CD4-positive, CD25-positive, alpha-beta regulatory T cell (primary cell): ENCODE data around the gene C7orf57. TPM values are rescaled to one million over a fixed set of nuclear protein-coding genes. Genes with fewer than 3 reads are reported as not detected.

Experiments used
- ATAC-seq, 2 donors: fragments of 150-1000 bp; cut with Tn5 transposase; one replicate each; pipeline ENCODE4 v1.10.0; 2021; ENCODE audit warnings: low read depth in 2 of 2, moderate number of reproducible peaks in 2 of 2, moderate library complexity in 1 of 2
- DNase-seq, 3 donors: peaks; one replicate each; pipeline versions ENCODE4 v3.0.0 to v3.0.0-alpha.2; 2012 to 2022; ENCODE audit warnings: mixed read lengths in 1 of 3
- H3K27ac ChIP-seq: one replicate; pipeline ENCODE4 v1.7.0; 2013; ENCODE audit warnings: mild to moderate bottlenecking, low read length; ENCODE audit not compliant: insufficient read depth, poor library complexity, severe bottlenecking
- H3K27me3 ChIP-seq: one replicate; pipeline ENCODE4 v1.7.0; 2013; ENCODE audit warnings: low read length; ENCODE audit not compliant: control insufficient read depth, insufficient read depth
- H3K36me3 ChIP-seq: one replicate; pipeline ENCODE4 v1.7.0; 2013; ENCODE audit warnings: mild to moderate bottlenecking, low read length, moderate library complexity; ENCODE audit not compliant: control insufficient read depth, insufficient read depth
- H3K4me1 ChIP-seq: 2 replicates; pipeline ENCODE4 v1.7.0; 2013; ENCODE audit warnings: mild to moderate bottlenecking, low read length; ENCODE audit not compliant: insufficient read depth, control insufficient read depth, poor library complexity, severe bottlenecking
- H3K4me3 ChIP-seq: one replicate; pipeline ENCODE4 v1.7.0; 2013; ENCODE audit warnings: low read depth, mild to moderate bottlenecking, low read length, moderate library complexity
- H3K9me3 ChIP-seq, 2 experiments: 1 replicate in 1 of 2; 2 replicates in 1 of 2; pipeline ENCODE4 v1.7.0; 2013; ENCODE audit warnings: low read length in 2 of 2, mild to moderate bottlenecking in 1 of 2, moderate library complexity in 1 of 2; ENCODE audit not compliant: control insufficient read depth in 2 of 2
- H3K27ac Mint-ChIP-seq, 3 donors: one replicate each; pipeline ENCODE4 v1.8.0; 2020 to 2022; ENCODE audit warnings: mild to moderate bottlenecking in 3 of 3, mixed read lengths in 3 of 3, moderate library complexity in 2 of 3
- H3K27me3 Mint-ChIP-seq: one replicate; pipeline ENCODE4 v1.8.0; 2022; ENCODE audit warnings: mild to moderate bottlenecking, mixed read lengths
- H3K36me3 Mint-ChIP-seq: one replicate; pipeline ENCODE4 v1.8.0; 2020; ENCODE audit warnings: mixed read lengths
- H3K4me1 Mint-ChIP-seq, 4 donors: one replicate each; pipeline ENCODE4 v1.8.0; 2020 to 2022; ENCODE audit warnings: mixed read lengths in 4 of 4, mild to moderate bottlenecking in 1 of 4
- H3K4me3 Mint-ChIP-seq, 4 donors: one replicate each; pipeline ENCODE4 v1.8.0; 2020 to 2022; ENCODE audit warnings: mild to moderate bottlenecking in 4 of 4, mixed read lengths in 4 of 4, moderate library complexity in 3 of 4
- H3K9me3 Mint-ChIP-seq, 7 donors: one replicate each; pipeline ENCODE4 v1.8.0; 2020 to 2022; ENCODE audit warnings: mixed read lengths in 7 of 7, mild to moderate bottlenecking in 3 of 7, moderate library complexity in 2 of 7
- polyA plus RNA-seq, 4 donors: library from polyadenylated mRNA; unstranded; fragments of 300-500 nt; fragmentation: Illumina TruSeq; gene quantifications; one replicate each; pipeline ENCODE4 v1.2.3, GENCODE V29; 2021
- total RNA-seq: library from RNA; stranded (reverse); gene quantifications from one replicate; pipeline ENCODE4 v1.2.3, GENCODE V29; 2022

Gene C7orf57
- total and polyA plus RNA-seq, 5 donors from 2014 or later: not detected

GRCh38 chr7:48091506-48092433 lies 56.4 kb downstream of the C7orf57 start:
- DNase-seq (no peak), ATAC-seq (no peak)
- H3K4me3 ChIP-seq: peak overlapping the region; percentile 92
- Mint-ChIP-seq H3K4me3 (peak overlapping the region; percentile 91 to 98 (median 94)), H3K36me3 (peaks cover 47% of the 10 kb centered on the region), H3K27ac (peak overlapping the region; percentile 8 to 76 (median 62)), H3K4me1 (peaks cover 31 to 83% (median 60%) of the 10 kb centered on the region in 4 donors), H3K27me3 (no peaks in the 10 kb centered on the region), H3K9me3 (peaks cover 0 to 1% (median 0%) of the 10 kb centered on the region in 7 donors)
- H3K4me1 ChIP-seq: peaks cover 87% of the 10 kb centered on the region
- H3K36me3 ChIP-seq: peaks cover 36% of the 10 kb centered on the region
- H3K27ac ChIP-seq: peak overlapping the region; percentile 49
- no peaks in the 10 kb centered on the region for H3K27me3 ChIP-seq
- no peaks in the 10 kb centered on the region for H3K9me3 ChIP-seq

- no peak for DNase-seq
- H3K9me3 ChIP-seq: no peaks in the 10 kb centered on the region
- Mint-ChIP-seq H3K4me1 (peaks cover 43 to 96% (median 71%) of the 10 kb centered on the region in 4 donors), H3K27me3 (no peaks in the 10 kb centered on the region), H3K27ac (peak overlapping the region; percentile 81 to 91 (median 85)), H3K36me3 (peaks cover 67% of the 10 kb centered on the region), H3K9me3 (peaks cover 0 to 2% (median 0%) of the 10 kb centered on the region in 7 donors), H3K4me3 (peak overlapping the region; percentile 15 to 91 (median 36))
- H3K4me3 ChIP-seq: no peak overlapping the region
- peaks cover 48% of the 10 kb centered on the region for H3K36me3 ChIP-seq
- peak overlapping the region; percentile 41 for H3K27ac ChIP-seq
- no peaks in the 10 kb centered on the region for H3K27me3 ChIP-seq
- peaks cover 89% of the 10 kb centered on the region for H3K4me1 ChIP-seq
- ATAC-seq: no peak
Observed at GRCh38 chr7:48094861-48095293, 59.5 kb downstream of the C7orf57 start.

- ATAC-seq: peak in 1 of 2 donors; percentile 24
- H3K36me3 ChIP-seq: peaks cover 56% of the 10 kb centered on the region
Observed at GRCh38 chr7:48096273-48096672, 60.9 kb downstream of the C7orf57 start.

DNA sequence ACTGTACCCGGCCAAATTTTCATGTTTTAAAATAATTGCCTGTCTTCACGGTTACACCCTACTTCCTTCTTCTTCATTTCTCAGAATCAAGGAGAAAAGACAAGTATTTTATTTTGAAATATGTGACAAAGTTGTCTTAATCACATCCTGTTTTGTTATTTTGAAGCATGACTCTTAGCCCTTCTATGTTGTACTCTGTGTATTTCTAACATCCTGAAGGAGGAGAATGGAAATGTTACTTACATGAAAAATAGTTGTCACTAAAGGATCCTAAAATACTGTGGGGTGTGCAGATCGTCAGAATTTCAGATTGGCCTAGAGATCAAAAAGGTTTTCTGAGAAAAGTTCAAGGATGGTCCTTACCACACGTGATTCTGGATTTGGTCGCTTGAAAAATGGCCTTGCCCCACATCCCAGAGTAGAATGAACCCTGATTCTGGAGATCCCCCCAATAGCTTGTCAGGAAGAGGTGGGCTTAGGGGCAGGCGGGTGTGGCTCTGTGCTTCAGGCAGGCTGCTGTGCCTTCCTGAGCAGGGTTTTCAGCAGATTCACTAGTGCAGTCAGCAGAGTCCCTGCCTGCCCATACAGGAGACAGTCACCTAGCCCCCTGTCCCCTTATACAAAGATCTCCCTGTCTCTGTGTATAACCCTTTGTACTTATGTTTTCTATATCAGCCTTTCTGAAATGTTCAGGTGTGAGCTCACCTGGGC lies 62.3 kb downstream of the C7orf57 start:
- ATAC-seq (peak; percentile 79), DNase-seq (peak in 2 of 3 donors; percentile 22 to 78)
- Histone ChIP-seq H3K36me3 (peaks cover 57% of the 10 kb centered on the region), H3K27ac (peak overlapping the region; percentile 75), H3K9me3 (no peaks in the 10 kb centered on the region), H3K4me3 (peak overlapping the region; percentile 82), H3K27me3 (no peaks in the 10 kb centered on the region), H3K4me1 (peaks cover 83% of the 10 kb centered on the region)
- peaks cover 30 to 93% (median 55%) of the 10 kb centered on the region in 4 donors for H3K4me1 Mint-ChIP-seq
- peaks cover 0 to 2% (median 0%) of the 10 kb centered on the region in 7 donors for H3K9me3 Mint-ChIP-seq
- no peaks in the 10 kb centered on the region for H3K27me3 Mint-ChIP-seq
- peaks cover 58% of the 10 kb centered on the region for H3K36me3 Mint-ChIP-seq
- H3K27ac Mint-ChIP-seq: peak overlapping the region; percentile 88 to 99 (median 93)
- H3K4me3 Mint-ChIP-seq: peak overlapping the region; percentile 82 to 89 (median 86)

More at GRCh38 chr7:48096273-48096672, 60.9 kb downstream of the C7orf57 start:
- Histone ChIP-seq H3K27ac (peak overlapping the region; percentile 75), H3K4me3 (peak overlapping the region; percentile 49), H3K9me3 (no peaks in the 10 kb centered on the region), H3K4me1 (peaks cover 87% of the 10 kb centered on the region), H3K27me3 (no peaks in the 10 kb centered on the region)
- Mint-ChIP-seq H3K4me1 (peaks cover 35 to 93% (median 62%) of the 10 kb centered on the region in 4 donors), H3K27ac (peak overlapping the region; percentile 93 to 98 (median 96)), H3K4me3 (peak overlapping the region; percentile 82 to 91 (median 85)), H3K9me3 (peaks cover 0 to 2% (median 0%) of the 10 kb centered on the region in 7 donors), H3K36me3 (peaks cover 61% of the 10 kb centered on the region), H3K27me3 (no peaks in the 10 kb centered on the region)
- DNase-seq: peak in 1 of 3 donors; percentile 78

DNA sequence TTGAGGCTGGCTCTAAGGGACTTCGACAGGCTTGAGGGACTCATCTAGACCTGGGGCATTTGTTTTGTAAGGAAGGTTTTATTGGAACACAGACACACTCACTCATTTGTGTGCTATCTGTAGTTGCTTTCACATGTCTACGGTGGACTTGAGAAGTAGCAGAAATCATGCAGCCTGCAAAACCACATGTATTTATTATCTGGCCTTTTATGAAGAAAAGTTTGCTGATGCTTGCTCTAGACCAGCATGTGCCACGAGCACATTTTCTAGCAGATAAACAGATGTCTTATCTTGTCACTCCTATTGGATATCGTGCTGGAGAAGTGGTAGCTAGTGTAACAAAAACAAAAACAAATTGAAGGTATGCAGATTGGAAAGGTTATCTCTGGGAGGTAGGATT lies 63.5 kb downstream of the C7orf57 start:
- no peaks in the 10 kb centered on the region for H3K27me3 ChIP-seq
- H3K4me1 Mint-ChIP-seq: peaks cover 30 to 85% (median 50%) of the 10 kb centered on the region in 4 donors
- H3K4me3 ChIP-seq: peak overlapping the region; percentile 82
- peaks cover 57% of the 10 kb centered on the region for H3K36me3 ChIP-seq
- peaks cover 0 to 2% (median 0%) of the 10 kb centered on the region in 7 donors for H3K9me3 Mint-ChIP-seq
- no peak for ATAC-seq
- no peak for DNase-seq
- peaks cover 57% of the 10 kb centered on the region for H3K36me3 Mint-ChIP-seq
- H3K4me1 ChIP-seq: peaks cover 74% of the 10 kb centered on the region
- H3K27ac ChIP-seq: peak overlapping the region; percentile 75
- peak overlapping the region; percentile 82 to 89 (median 86) for H3K4me3 Mint-ChIP-seq
- H3K27ac Mint-ChIP-seq: peak overlapping the region; percentile 88 to 99 (median 93)
- H3K9me3 ChIP-seq: no peaks in the 10 kb centered on the region
- H3K27me3 Mint-ChIP-seq: no peaks in the 10 kb centered on the region

DNA sequence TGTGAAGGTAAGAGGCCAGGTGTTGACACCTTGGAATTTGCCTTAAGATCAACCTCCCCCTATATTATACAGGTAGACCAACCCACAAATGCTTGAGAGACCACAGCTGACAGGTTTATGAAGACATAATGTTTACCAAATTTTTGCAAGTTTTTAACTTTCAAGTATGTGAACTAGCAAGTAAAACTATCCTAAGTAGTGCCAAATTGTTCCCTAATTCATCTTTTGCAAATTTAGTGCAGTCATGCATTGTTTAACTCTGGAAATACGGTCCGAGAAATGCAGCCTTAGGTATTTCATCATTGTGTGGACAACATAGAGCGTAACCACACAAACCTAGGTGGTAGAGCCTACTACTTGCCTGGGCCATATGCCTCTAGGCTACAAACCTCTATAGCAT lies 64.4 kb downstream of the C7orf57 start:
- Histone ChIP-seq H3K4me1 (peaks cover 65% of the 10 kb centered on the region), H3K9me3 (no peaks in the 10 kb centered on the region), H3K27me3 (no peaks in the 10 kb centered on the region), H3K36me3 (peaks cover 65% of the 10 kb centered on the region), H3K4me3 (peak overlapping the region; percentile 82), H3K27ac (peak overlapping the region; percentile 75)
- Mint-ChIP-seq H3K27me3 (no peaks in the 10 kb centered on the region), H3K9me3 (peaks cover 0 to 2% (median 0%) of the 10 kb centered on the region in 7 donors), H3K4me1 (peaks cover 35 to 78% (median 47%) of the 10 kb centered on the region in 4 donors), H3K36me3 (peaks cover 59% of the 10 kb centered on the region), H3K27ac (peak overlapping the region; percentile 88 to 99 (median 93)), H3K4me3 (peak overlapping the region in 3 of 4 donors; percentile 12 to 89 (median 56))
- DNase-seq (no peak), ATAC-seq (no peak)

GRCh38 chr7:48101352-48101751 lies 66.0 kb downstream of the C7orf57 start:
- Mint-ChIP-seq H3K4me1 (peaks cover 29 to 64% (median 37%) of the 10 kb centered on the region in 4 donors), H3K36me3 (peaks cover 57% of the 10 kb centered on the region), H3K27ac (peak overlapping the region in 1 of 3 donors; percentile 36), H3K9me3 (peaks cover 0 to 2% (median 0%) of the 10 kb centered on the region in 7 donors), H3K4me3 (no peak overlapping the region), H3K27me3 (no peaks in the 10 kb centered on the region)
- H3K4me3 ChIP-seq: no peak overlapping the region
- H3K27me3 ChIP-seq: no peaks in the 10 kb centered on the region
- ATAC-seq (no peak), DNase-seq (no peak)
- H3K36me3 ChIP-seq: peaks cover 73% of the 10 kb centered on the region
- no peaks in the 10 kb centered on the region for H3K9me3 ChIP-seq
- peaks cover 50% of the 10 kb centered on the region for H3K4me1 ChIP-seq
- H3K27ac ChIP-seq: peak overlapping the region; percentile 20
